ENCODE results near the gene TEP1. TPM values are rescaled to one million over a fixed set of nuclear protein-coding genes. Genes with fewer than 3 reads are reported as not detected.
A peak's percentile ranks its signal among the peaks of the same experiment; 100 is the strongest.

The TEP1 gene
- total and polyA plus RNA-seq, 2 of the 13 experiments (the other 11 are each of a cell fraction or from before 2014, with no cell fraction given) = 11.0 to 12.8 TPM

- TF ChIP-seq DZIP1 (CRISPR knock-in tag; IDR thresholded peaks at IDR 0.05) (0 out of 2 replicates have a peak, but pooled peaks have one; percentile 46), SALL2 (CRISPR knock-in tag; IDR thresholded peaks at IDR 0.05) (no peak), SOX6 (IDR thresholded peaks at IDR 0.05) (no peak), SOX6 (CRISPR knock-in tag; IDR thresholded peaks at IDR 0.05) (peak; percentile 69), ZNF709 (CRISPR knock-in tag; IDR thresholded peaks at IDR 0.05) (0 out of 2 replicates have a peak, but pooled peaks have one; percentile 74), ZNF607 (CRISPR knock-in tag; IDR thresholded peaks at IDR 0.05; ENCODE audit: borderline replicate concordance) (peak; percentile 58; the same call in 1 of the 2 replicates), HNF4A (CRISPR knock-in tag; IDR thresholded peaks at IDR 0.05) (peak; percentile 50), ATF7 (IDR thresholded peaks at IDR 0.05) (no peak), ATF7 (CRISPR knock-in tag; IDR thresholded peaks at IDR 0.05) (0 out of 2 replicates have a peak, but pooled peaks have one; percentile 53), ZNF563 (CRISPR knock-in tag; IDR thresholded peaks at IDR 0.05) (no peak), NONO (IDR thresholded peaks at IDR 0.05) (no peak), NONO (CRISPR knock-in tag; conservative IDR thresholded peaks at IDR 0.05) (peak; percentile 70), SOX13 (IDR thresholded peaks at IDR 0.05) (no peak), SOX13 (CRISPR knock-in tag; conservative IDR thresholded peaks at IDR 0.05 in 1 of 2, IDR thresholded peaks at IDR 0.05 in 1 of 2) (peak in 1 of 2 experiments; percentile 46; a peak in 1 of 4 replicates), ZNF362 (CRISPR knock-in tag; IDR thresholded peaks at IDR 0.05; ENCODE audit: borderline replicate concordance) (no peak), ZNF691 (CRISPR knock-in tag; IDR thresholded peaks at IDR 0.05; ENCODE audit: borderline replicate concordance, low read depth) (peak; percentile 87), MEF2D (CRISPR knock-in tag; IDR thresholded peaks at IDR 0.05) (0 out of 2 replicates have a peak, but pooled peaks have one; percentile 26), PCBP2 (optimal IDR thresholded peaks at IDR 0.05; ENCODE audit: low read depth, low read length, poor library complexity, severe bottlenecking) (no peak)
- TF ChIP-seq, protein P1, sequence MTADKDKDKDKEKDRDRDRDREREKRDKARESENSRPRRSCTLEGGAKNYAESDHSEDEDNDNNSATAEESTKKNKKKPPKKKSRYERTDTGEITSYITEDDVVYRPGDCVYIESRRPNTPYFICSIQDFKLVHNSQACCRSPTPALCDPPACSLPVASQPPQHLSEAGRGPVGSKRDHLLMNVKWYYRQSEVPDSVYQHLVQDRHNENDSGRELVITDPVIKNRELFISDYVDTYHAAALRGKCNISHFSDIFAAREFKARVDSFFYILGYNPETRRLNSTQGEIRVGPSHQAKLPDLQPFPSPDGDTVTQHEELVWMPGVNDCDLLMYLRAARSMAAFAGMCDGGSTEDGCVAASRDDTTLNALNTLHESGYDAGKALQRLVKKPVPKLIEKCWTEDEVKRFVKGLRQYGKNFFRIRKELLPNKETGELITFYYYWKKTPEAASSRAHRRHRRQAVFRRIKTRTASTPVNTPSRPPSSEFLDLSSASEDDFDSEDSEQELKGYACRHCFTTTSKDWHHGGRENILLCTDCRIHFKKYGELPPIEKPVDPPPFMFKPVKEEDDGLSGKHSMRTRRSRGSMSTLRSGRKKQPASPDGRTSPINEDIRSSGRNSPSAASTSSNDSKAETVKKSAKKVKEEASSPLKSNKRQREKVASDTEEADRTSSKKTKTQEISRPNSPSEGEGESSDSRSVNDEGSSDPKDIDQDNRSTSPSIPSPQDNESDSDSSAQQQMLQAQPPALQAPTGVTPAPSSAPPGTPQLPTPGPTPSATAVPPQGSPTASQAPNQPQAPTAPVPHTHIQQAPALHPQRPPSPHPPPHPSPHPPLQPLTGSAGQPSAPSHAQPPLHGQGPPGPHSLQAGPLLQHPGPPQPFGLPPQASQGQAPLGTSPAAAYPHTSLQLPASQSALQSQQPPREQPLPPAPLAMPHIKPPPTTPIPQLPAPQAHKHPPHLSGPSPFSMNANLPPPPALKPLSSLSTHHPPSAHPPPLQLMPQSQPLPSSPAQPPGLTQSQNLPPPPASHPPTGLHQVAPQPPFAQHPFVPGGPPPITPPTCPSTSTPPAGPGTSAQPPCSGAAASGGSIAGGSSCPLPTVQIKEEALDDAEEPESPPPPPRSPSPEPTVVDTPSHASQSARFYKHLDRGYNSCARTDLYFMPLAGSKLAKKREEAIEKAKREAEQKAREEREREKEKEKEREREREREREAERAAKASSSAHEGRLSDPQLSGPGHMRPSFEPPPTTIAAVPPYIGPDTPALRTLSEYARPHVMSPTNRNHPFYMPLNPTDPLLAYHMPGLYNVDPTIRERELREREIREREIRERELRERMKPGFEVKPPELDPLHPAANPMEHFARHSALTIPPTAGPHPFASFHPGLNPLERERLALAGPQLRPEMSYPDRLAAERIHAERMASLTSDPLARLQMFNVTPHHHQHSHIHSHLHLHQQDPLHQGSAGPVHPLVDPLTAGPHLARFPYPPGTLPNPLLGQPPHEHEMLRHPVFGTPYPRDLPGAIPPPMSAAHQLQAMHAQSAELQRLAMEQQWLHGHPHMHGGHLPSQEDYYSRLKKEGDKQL (CRISPR knock-in tag; IDR thresholded peaks at IDR 0.05; ENCODE audit: low read depth) = no peak
These were observed 16.7 kb upstream of the TEP1 start (continued) for GRCh38 chr14:20429801-20430669.
